Testis (tissue), 3 donors: ENCODE results near the gene DES. TPM values are rescaled to one million over a fixed set of nuclear protein-coding genes. Genes with fewer than 3 reads are reported as not detected.
"Not testable (repeated sequence)": the region's sequence is repeated elsewhere in the genome, so short reads cannot be mapped to it uniquely, and the experiment has no call there.

Experiments used
- DNase-seq: peaks from one replicate; pipeline ENCODE4 v3.0.0-alpha.2; 2019
- H3K27ac ChIP-seq, 2 donors: fragments of 200-600 bp; sonication (generic); one replicate each; pipeline ENCODE4 v1.5.1; 2019
- H3K27me3 ChIP-seq: fragments of 200-600 bp; sonication (generic); one replicate; pipeline ENCODE4 v1.5.1; 2019
- H3K36me3 ChIP-seq: fragments of 200-600 bp; sonication (generic); one replicate; pipeline ENCODE4 v1.5.1; 2017; ENCODE audit warnings: low read depth; ENCODE audit errors: missing control alignments
- H3K4me1 ChIP-seq: fragments of 200-600 bp; sonication (generic); one replicate; pipeline ENCODE4 v1.5.1; 2019
- H3K4me3 ChIP-seq, 2 donors: fragments of 200-600 bp; sonication (generic); one replicate each; pipeline ENCODE4 v1.5.1; 2017 to 2019
- H3K9me3 ChIP-seq: fragments of 200-600 bp; sonication (generic); one replicate; pipeline ENCODE4 v1.5.1; 2017
- POLR2A ChIP-seq: fragments of 450-650 bp; IDR thresholded peaks from one replicate; pipeline ENCODE4 v1.6.1; 2017; ENCODE audit warnings: antibody characterized with exemption, mild to moderate bottlenecking, moderate library complexity
- WGBS, 2 donors: methylation state at CpG; one replicate each; pipeline ENCODE4 v1.1.5; 2018; 5-methylcytosine and 5-hydroxymethylcytosine counted together
- intact Hi-C: fragments of 100-400 bp; cut with DNase I; formaldehyde crosslinking; loops from one replicate; pipeline ENCODE4 v1.15.1; 2023; ENCODE audit warnings: low total_unique reads
- polyA plus RNA-seq: library from polyadenylated mRNA; stranded (reverse); fragments of 350-450 nt; fragmentation: Illumina TruSeq; extraction: RNeasy Lipid Tissue Mini Kit (QIAGEN cat#74804); gene quantifications from one replicate; pipeline ENCODE4 v1.2.3, GENCODE V29; 2014; ENCODE audit warnings: low read depth, low replicate concordance; ENCODE audit not compliant: insufficient read depth
- total RNA-seq, 2 donors: library from RNA; depleted of rRNA; stranded (reverse); fragments of >200 nt; gene quantifications; one replicate each; pipeline ENCODE4 v1.2.3, GENCODE V29; 2016
- TF ChIP-seq, protein P1 (sequence below), 3 experiments: fragments of 450-650 bp in 2 of 3; fragments of 200-600 bp in 1 of 3; sonication (generic) in 1 of 3; IDR thresholded peaks; one replicate each; pipeline ENCODE4 v1.5.1; 2016 to 2019; ENCODE audit warnings: antibody characterized with exemption in 3 of 3, mild to moderate bottlenecking in 2 of 3, moderate library complexity in 1 of 3

The DES gene
- total and polyA plus RNA-seq, 3 donors from 2014 or later = 17.6 to 199 (median 33.3) TPM

DNA sequence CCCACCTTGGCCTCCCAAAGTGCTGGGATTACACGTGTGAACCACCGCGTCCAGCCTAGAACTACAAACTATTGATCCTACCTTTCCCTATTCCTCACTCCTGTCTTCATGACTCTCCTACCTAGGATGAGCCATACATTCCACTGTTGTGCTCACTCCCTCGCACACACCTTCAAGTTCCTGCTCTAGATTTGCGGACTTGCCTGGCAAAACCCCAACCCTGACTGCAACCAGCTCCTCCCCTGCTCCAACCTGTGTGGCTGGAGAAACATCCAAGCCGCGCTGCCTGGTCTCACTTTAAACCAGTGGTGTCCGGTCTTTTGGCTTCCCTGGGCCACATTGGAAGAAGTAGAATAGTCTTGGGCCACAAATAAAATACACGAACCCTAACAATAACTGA, 25.4 kb upstream of the DES start:
- WGBS, 2 donors = 87 to 93% methylated on average over 9 of the region's 9 CpGs
- no peak overlapping the region for H3K4me3 ChIP-seq
- no peak for DNase-seq
- TF ChIP-seq, protein P1, sequence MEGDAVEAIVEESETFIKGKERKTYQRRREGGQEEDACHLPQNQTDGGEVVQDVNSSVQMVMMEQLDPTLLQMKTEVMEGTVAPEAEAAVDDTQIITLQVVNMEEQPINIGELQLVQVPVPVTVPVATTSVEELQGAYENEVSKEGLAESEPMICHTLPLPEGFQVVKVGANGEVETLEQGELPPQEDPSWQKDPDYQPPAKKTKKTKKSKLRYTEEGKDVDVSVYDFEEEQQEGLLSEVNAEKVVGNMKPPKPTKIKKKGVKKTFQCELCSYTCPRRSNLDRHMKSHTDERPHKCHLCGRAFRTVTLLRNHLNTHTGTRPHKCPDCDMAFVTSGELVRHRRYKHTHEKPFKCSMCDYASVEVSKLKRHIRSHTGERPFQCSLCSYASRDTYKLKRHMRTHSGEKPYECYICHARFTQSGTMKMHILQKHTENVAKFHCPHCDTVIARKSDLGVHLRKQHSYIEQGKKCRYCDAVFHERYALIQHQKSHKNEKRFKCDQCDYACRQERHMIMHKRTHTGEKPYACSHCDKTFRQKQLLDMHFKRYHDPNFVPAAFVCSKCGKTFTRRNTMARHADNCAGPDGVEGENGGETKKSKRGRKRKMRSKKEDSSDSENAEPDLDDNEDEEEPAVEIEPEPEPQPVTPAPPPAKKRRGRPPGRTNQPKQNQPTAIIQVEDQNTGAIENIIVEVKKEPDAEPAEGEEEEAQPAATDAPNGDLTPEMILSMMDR (IDR thresholded peaks at IDR 0.05) = no peak
- peaks cover 4% of the 10 kb centered on the region for H3K4me1 ChIP-seq
- H3K27me3 ChIP-seq = no peaks in the 10 kb centered on the region
- intact Hi-C loops = no loop called here
- no peaks in the 10 kb centered on the region for H3K36me3 ChIP-seq
- H3K27ac ChIP-seq = no peak overlapping the region
- no peaks in the 10 kb centered on the region for H3K9me3 ChIP-seq

DNA sequence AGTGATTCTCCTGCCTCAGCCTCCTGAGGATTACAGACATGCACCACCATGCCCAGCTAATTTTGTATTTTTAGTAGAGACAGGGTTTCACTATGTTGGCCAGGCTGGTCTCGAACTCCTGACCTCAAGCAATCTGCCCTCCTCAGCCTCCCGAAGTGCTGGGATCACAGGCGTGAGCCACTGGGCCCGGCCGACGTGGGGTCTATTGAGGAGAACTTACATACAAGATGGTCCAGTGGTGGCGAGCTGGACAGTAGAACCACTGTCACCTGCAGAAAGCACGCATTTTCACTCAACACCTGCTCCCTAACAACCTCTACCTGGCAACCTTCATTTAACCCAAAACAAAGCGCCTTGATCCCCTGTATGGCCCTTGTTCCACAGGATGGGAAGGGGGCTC, 23.1 kb upstream of the DES start:
- H3K4me1 ChIP-seq, H3K27me3 ChIP-seq, H3K4me3 ChIP-seq, DNase-seq, H3K36me3 ChIP-seq, H3K9me3 ChIP-seq, H3K27ac ChIP-seq, intact Hi-C loops: not testable (repeated sequence)
- WGBS, 2 donors = 94 to 97% methylated on average over 9 of the region's 9 CpGs

DNA sequence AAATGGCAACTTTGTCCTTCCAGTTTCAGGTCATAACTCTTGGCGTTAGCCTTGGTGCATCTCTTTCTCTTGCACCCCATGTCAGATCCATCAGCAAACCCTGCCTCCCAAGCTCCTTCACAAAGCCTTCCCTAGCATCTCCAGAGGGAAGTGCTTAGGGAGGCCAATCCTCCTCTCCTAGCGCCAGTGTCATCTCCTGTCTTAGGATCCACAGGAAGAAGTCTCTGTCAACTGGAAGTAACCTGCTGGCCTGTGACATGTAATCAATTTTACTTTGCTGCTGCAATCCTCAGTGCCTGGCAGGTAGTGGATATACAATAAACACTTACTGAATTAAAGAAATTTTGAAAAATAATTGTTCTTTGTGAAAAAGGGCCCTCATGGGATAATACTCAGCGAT, 22.6 kb upstream of the DES start:
- no peak for DNase-seq
- WGBS, 2 donors = 89 to 91% methylated on average over 3 of the region's 3 CpGs
- Histone ChIP-seq H3K27me3 (no peaks in the 10 kb centered on the region), H3K4me3 (no peak overlapping the region), H3K9me3 (no peaks in the 10 kb centered on the region), H3K27ac (no peak overlapping the region), H3K36me3 (no peaks in the 10 kb centered on the region), H3K4me1 (peaks cover 3% of the 10 kb centered on the region)
- TF ChIP-seq POLR2A = no peak
- intact Hi-C loops = no loop called here

DNA sequence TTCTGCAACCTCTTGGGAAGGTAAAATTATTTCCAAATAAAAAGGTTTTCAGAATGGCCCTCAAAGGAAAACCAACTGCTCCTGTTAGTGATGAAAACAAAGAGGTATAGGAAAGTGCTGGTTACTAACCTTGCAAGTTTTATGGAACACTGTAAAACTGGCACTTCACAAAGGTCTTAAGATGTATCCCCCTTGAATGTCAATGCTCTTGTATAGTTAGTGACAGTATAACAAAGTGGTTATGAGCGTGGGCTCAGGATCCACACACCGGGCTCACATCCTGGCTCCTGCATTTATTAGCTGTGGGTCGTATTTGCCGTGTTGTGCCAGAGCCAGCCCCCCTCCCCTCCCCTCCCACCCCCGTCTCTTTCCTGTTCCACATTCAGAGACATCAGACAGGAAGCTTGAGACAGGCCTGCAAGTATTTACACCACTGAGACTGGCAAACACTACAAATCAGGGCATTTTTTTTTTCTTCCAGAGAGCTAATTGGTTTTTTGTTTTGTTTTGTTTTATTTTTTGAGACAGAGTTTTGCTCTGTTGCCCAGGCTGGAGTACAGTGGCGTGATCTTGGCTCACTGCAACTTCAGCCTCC, 21.2 kb upstream of the DES start:
- 62 to 70% methylated on average over 6 of the region's 6 CpGs for WGBS, 2 donors
- TF ChIP-seq, protein P1 (IDR thresholded peaks at IDR 0.05) = no peak
- no peak for TF ChIP-seq POLR2A
- intact Hi-C loops = no loop called here

DNA sequence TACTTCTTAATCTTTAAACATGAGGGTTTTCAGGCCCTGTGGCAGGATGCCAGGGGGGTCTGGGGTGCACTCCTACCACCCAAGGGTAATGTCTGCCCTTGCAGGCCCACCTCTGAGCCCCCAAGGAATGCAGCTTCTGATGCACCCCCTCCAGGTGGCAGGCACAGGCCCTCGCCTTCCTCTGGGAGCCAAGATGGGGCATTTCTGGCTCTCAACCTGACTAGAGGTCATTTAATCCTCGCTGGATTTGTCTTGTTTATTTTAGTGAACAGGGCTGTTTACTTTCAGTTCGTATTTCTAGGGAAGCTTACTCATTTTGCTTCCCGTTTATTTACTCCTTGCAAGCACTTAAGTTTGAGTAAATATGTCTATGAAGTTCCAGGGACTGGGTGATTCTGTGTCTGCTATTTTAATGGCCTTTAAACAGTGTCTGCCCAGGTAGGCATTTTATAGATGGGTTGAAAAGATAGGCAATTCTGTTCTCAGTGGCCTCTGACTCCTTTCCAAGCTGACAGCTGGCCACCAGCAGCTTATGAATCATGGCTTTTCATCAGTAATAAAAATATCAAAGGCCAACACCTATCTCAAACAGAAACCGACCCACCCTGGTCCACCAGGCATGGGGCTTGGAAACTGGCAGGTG, 19.3 kb upstream of the DES start:
- H3K9me3 ChIP-seq = no peaks in the 10 kb centered on the region
- DNase-seq = no peak
- H3K36me3 ChIP-seq = no peaks in the 10 kb centered on the region
- intact Hi-C loops = no loop called here
- H3K27ac ChIP-seq = no peak overlapping the region
- TF ChIP-seq POLR2A = no peak
- TF ChIP-seq, protein P1 (IDR thresholded peaks at IDR 0.05) = no peak
- 49 to 56% methylated on average over 5 of the region's 5 CpGs for WGBS, 2 donors
- H3K4me3 ChIP-seq = no peak overlapping the region
- H3K4me1 ChIP-seq = peaks cover 12% of the 10 kb centered on the region
- no peaks in the 10 kb centered on the region for H3K27me3 ChIP-seq

More for the DNA sequence above, 21.2 kb upstream of the DES start:
- H3K4me3 ChIP-seq = no peak overlapping the region
- H3K27me3 ChIP-seq = no peaks in the 10 kb centered on the region
- no peaks in the 10 kb centered on the region for H3K36me3 ChIP-seq
- no peak for DNase-seq
- no peaks in the 10 kb centered on the region for H3K9me3 ChIP-seq
- peaks cover 3% of the 10 kb centered on the region for H3K4me1 ChIP-seq
- no peak overlapping the region for H3K27ac ChIP-seq
